ENCODE results near the gene AFAP1.

AFAP1 gene

DNA sequence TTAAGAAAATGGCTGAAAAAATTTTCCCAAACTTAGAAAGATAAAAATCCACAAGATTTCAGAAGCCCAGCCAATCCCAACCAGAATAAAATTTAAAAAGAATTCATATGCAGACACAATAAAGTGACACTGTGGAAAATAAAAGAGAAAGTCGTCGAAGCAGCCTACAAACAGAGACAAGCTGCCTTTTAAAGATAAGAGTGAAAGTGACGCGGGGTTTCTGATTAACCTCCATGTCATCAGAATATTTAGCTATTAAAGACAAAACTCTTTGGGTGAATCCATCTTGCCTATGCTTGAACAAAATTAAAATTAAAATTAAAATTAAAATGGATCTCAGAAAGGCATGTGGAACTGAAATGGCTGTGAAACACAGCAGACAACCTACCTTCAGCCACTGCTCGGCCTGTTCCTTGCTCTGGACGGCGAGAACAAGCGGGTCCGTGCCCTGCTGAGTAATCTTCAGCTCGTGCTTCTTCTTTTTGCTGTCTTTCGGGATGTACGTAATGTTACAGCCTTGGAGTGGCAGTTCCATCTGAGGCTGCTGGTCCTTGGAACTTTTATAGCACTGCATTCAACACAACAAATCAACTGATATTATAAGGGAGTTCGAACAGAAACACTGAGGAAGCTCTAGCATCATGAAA lies 101.4 kb downstream of the AFAP1 start:
- DNase-seq = no peak

DNA sequence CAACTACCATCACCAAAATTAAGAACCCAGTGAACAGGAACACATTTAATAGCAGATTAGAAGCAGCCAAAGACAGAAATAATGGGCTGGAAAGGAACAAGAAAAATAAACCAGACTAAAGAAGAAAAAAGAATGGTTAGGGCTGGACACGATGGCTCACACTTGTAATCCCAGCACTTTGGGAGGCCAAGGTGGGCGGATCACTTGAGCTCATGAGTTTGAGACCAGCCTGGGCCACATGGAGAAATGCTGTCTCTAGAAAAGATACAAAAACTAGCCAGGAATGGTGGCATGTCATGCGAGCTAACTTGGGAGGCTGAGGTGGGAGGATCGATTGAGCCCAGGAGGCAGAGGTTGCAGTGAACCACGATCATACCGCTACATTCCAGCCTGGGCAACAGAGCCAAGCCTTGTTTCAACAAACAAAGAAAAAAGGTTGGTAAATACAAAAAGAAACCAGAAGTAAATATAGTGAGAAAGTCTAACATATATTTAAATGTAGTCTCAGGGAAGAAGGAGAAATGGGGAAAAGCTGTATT lies 102.0 kb downstream of the AFAP1 start:
- no peak for DNase-seq

DNA sequence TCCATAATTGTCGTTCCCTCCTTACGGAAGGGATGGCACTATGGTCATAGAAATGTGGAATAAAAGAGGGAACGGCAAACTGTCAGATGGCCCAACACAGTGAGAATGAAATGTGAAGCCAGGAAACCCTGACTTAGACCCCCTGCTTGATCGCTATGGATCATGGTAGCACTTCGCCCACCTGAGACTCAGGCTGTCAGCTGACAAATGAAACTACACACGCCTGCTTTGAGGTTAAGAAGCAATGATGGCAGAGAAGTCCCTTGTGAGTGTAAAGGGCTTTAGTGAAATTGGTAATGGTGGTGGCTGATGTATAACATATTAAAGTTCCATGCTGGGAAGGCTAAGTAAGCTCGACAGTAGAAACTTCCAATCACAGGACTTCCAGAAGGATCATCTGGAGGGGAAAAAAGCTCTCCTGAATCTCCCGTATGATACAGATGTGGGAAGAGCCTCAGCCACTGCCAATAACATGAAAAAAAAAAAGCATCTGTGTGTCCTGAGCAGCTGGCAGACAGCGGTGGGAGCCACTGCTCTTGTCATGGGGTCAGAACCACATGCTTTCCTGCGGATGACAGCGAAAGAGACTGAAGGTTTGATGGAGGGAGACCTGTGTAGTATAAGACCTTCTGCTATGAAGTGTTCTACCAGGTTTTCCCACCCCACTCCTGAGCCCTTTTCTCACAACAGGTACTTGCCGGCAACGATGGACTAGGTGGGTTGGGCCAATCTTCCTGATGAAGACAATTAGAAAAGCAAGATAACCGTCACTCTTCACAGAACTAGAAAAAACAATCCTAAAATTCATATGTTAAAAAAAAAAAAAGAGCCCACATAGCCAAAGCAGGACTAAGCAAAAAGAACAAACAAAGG lies 107.6 kb downstream of the AFAP1 start:
- no peak for DNase-seq

DNA sequence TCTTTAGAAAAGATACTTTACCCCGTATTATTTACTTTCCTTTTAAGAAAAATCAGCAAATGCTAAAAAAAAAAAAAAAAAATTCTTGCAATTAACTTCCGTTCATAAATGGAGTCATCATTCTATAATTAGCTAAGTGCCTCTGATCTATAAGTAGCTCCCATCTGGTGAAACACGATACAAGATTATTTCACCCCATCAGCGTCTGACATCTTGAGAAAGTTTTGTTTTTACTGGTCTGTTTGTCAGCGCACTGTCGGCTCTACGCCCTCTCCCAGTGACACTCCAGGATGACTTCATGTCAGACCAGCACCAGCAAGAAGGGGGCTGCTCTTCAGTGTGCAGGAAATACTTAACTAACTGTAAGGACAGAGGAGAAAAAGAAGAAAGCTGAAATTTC lies 108.3 kb downstream of the AFAP1 start:
- DNase-seq = no peak

DNA sequence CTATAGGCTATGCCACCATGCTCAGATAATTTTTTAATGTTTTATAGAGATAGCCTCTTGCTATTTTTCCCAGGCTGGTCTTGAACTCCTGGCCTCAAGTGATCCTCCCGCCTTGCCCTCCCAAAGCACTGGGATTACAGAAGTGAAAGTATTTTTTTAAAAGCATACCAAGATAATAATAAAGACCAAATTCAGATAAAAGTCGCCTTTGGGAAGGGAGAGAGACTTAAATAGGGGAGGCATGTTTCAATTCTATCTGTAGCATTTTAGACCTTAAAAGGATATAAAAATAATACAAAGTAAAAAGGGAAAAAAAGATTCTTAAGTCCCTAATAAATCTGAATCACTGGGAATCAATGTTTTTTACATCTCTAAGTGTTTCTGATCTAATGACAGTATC lies 108.9 kb downstream of the AFAP1 start:
- DNase-seq = no peak

DNA sequence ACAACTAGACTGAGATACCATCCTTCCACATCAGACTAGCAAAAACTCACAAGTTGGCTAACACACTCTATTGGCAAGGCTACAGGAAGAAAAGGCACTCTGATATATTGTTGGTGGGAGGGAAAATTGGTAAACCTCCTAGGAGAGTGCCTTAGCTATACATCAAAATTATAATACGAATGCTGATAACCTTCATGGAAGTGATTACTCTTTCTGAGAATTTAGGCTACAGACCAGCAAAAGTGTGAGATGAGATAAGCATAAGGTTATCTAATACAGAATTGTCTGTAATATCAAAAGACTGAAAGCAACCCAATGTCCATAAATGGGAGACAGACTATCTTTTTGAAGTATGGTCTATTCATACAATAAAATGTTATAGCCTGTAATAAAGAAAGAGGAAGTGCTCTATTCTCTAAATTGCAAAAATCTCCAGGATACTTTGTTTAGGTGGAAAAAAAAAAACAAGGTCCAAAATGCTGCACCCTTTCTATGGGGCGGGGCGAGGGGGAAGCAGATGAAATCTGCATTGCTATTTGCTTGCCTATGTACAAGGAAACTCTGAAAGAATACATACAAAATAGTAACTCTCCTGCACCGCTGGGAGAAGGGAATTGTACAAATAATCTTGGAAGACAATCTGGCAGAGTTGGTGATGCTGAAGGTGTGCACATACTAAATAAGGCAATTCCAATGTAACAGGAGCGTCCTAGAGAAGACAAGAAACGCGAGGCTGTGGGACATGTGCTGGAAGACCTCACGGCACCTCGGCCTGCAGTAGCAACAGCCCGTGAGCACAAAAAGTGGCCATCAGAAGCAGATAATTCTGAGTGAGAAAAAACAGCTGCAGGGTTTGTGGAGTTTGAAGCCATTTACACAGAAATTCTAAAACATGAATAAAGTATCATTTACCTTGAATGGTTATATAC lies 109.7 kb downstream of the AFAP1 start:
- DNase-seq = no peak

DNA sequence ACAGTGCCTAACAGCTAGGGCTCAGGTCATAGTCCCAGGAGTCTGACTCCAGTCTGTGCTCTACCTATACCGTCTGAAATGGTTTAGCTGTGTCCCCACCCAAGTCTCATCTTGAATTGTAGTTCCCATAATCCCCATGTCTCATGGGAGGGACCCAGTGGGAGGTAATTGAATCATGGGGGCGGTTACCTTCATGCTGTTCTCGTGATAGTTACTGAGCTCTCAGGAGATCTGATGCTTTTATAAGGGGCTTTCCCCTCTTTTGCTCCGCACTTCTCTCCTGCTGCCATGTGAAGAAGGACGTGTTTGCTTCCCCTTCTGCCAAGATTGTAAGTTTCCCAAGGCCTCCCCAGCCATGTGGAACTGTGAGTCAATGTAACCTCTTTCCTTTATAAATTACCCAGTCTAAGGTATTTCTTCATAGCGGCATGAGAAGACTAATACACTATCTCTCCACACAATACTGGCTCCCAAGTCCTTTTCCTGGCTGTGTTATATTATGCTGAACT lies 110.8 kb downstream of the AFAP1 start:
- no peak for DNase-seq

DNA sequence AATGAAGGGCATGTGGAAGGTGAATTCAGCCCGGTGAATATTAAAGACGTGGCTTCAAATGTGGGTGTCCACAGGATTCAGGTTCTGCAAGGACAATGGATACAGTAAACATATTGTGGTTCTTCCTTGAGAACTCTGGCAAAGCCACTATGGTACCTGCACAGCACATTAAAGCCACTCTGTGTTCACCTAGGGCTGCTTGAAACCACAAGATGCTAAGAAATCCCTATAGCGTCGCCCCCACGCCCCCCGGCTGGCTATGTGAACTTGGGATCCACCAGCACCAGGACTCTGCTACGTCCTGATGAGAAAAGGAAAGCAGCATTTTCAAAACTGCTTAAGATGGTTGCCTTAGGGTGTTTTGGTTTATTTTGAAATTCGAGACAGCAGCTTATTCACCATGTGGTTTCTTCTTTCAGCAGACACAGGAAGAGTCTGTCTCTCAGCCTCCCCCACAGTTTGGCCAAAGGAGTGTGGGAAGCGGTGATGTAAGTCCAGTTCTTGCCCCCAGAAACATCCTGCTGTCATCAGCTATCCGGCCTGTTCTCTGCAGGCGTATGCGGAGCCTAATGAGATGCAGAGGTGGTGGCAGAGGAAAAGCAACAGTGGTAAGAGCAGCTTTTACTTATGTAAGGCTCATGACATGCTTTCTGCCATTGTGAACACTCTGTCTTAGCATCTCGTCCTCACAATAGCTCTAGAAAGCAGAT lies 111.5 kb downstream of the AFAP1 start:
- DNase-seq = no peak

DNA sequence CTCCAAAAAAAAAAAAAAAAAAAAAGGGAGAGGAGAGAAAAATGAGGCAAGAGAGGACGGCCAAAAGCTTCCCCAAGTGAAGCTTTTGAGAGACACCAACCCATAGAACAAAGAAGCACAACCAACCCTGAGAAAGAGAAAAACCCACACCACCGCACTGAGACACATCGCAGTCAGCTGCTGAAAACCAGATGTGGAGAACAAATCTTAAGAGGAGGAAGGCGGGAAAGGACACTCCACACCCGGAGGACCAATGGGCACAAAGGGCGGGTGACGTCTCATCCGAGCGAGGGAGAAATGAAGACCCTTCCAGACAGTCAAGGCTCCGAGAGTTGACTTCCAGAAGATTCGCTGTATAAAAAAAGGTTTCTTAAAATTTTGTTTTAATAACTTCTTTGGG lies 112.1 kb downstream of the AFAP1 start:
- DNase-seq = no peak

DNA sequence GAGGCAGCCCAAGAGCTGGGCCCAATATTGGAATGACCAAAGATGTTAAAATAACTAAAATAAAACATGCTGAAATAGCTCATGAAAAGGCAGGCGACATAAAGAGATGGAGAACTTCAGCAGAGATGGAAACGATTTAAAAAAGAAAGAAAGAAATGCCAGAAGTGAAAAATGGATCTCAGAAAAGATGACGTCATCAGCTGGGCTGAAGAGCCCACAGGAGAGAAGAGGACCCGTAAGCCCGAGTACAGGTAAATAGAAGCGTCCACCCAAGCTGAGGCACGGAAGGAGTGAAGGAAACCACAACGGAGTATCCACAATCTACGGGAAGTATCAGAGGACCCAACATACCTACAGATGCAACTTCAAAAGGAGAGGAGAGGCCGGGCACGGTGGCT lies 112.8 kb downstream of the AFAP1 start:
- DNase-seq = no peak

DNA sequence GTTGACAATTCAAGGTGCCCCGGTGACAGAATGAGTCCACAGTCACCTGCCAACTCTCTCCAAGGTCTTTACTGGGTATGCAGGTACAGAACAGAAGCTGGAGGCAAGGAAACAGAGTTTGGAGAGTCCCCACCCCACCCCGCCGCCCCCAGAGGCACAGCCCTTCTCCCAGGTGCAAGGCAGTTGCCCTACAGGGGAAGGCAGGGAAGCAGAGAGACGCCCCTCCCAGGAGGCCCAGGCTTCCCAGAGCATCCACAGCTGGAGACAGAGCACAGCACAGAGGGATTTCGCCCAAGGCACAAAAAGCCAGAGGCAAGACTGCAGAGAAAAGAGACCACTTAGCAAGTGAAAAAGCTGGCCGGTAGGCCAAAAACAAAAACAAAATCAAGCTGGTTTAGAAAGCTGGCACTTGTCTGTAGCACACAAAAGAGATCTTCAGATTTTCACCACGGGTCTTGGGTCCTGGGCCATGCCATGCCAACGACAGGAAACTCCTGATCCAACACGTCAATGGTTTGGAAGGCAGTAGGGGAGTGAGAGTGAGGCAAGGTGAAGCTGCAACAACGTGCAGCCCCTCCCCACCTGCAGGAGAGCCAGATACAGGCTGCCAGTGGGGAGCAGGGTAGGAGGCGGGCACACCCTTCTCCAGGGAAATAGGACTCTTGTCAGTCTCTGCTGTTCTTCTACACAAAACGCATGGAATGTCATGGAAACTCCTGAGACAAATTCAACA lies 113.3 kb downstream of the AFAP1 start:
- no peak for DNase-seq

DNA sequence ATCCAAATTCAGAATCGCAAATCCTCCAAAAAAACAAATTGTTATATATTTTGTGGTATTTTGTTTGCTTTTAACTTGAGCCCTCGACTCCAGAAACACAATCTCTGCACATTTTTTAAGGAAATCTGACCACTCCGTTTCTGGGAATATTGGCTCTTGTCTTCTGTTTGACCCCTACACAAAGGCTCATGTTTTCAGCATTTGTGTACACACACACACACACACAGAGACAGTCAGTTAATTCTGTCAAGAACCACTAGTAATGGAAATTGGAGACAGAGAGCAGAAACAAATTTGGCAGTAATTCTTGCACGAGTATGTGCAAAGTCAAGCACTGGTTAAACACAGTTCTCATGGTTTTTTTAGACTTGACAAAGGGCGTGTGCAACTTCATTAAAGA lies 115.4 kb downstream of the AFAP1 start:
- DNase-seq = no peak

DNA sequence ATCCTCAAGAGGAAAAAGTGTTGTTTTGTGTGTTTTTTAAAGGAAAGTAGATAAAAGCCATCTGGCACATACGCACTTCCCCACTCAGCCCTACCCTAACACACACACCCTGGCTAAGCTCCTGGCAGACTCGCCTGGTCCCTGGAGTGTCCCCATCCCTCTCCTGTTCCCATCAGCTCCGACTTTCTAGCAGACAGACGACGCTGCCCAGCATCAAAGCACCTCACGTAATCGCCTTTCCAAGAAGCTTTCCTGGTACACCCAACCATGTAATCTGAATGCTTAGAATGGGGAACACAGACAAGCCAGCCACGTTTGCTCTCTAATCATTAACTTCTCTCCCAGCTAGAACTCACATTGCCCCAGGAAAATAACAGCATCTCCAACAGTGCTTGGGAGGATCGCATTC lies 116.2 kb downstream of the AFAP1 start:
- no peak for DNase-seq

DNA sequence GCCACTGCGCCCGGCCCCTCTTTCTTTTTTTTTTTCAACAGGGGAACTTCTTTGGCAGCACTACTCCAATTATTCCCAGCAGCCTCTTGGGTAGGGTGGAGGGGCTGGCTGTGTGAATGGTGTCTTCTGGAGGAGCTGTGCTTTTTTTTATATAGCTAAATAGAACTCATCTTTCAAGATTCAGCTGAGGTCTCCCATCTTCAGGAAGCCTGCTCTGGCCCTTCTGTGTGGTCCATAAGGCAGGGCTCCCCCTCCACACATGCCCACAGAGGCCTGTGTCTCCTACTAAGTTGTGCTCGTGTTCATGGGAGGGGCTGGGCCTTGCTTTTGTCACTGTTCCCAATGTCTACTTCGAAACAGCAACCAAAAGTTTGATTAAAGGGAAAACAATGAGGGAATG lies 116.8 kb downstream of the AFAP1 start:
- no peak for DNase-seq

DNA sequence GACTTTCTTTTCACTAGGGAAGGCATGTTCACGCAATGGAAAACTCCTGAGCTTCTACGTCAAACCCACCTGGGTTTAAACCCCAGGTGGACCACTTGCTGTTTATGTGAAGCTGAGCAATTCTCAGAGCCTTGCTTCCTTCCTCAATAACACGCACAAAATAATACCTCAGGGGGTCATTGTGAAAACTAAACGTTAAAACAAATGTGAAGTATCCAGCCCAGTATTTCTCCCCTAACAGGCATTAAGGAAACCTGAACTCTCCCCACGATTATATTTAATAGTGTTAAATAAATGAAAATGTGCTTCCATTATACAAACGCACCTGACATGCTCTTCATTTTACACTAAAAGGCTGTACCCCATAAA lies 117.5 kb downstream of the AFAP1 start:
- no peak for DNase-seq

DNA sequence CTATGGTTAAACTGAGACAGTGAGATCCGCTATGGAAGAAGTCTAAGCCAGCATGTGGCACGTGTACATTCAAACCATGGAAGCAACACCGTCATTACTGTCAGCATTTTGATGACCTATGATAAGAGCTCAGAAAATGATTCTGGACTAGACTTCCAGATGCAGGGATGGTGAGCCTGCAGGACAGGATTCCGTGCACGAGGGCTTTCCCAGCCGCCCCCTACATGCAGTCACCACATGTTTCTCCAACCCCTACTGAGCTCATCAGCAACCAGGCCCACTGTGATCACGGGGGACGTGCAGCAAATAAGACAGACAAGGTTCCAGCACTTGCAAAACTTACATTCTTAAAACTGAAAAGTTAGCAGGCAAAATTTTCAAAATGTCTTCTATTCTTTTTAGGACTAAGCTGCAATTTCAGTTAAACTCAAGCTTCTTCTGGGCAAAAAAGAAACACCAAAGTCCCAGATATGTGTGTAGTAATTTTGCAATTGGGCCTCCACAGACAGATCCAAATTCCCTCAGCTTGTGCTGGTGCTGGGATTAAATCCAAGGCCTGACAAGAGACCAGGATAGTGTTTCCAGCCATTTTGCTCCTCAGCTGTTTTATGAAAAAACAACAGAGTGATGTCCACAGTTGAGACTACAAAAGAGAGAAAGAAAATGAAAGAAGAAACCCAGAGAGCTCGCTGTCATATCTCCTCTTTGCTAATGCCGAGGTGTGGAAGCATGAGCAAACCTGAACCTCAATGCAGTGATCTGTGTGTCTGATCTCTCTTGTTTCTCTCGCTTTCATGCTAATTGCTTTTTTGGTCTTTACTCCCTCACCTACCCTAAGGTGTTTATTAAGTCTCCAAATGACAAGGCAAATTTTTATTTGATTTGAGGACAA lies 118.2 kb downstream of the AFAP1 start:
- DNase-seq = no peak

DNA sequence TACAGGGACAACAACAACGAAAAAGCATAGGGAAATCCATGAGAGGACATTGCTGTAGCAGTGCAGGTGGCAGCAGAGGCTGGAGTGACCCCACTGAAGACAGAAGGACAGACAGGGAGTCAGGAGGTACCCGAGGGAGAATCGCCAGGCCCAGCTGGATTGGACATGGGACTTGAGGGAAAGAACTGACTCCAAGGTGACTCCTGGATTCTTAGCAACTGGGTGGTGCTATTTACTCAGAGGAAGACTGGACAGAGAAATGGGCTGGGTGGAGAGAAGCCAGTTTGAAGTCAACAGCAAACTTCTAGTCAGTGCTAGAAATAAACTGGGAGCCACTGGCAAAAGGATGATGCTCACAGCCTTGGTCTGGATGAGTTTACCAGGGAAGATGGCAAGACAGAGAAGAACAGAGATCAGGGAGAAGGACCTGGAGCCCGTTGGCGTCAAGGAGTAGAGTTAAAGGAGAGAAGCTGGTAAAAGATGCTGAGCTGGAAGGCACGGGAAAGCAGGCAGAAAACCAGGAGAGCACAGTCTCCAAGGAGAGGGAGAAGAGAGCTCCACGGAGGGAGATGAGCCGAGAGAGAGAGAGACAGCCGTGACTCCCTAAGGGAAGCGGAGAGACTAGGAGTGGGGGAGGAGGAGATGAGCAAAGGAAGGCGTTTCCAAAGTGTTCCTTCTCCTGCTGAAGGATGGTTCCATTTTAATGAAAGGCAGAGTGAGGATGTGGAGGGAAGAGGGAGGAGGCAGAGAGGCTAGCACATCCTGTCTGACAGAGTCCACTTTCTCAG lies 119.4 kb downstream of the AFAP1 start:
- DNase-seq = no peak

DNA sequence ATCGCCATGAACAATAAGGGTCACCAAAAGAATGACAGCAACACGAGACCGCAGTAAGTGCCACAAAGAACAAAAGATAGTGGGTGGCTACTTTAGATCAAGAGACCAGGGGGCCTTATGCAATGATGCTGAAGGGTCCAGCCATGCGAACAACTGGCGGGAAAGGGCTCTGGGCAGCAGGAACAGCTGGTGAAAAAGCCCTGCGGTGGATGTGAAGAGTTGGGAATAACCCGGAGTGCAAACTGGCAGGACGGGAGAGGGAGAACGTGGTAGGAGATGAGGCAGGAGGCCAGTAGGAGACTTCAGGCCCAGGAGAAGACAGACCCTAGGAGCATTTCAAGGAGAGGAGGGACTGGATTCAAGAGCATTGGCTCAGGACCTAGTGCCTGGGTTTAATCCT lies 120.2 kb downstream of the AFAP1 start:
- DNase-seq = no peak

DNA sequence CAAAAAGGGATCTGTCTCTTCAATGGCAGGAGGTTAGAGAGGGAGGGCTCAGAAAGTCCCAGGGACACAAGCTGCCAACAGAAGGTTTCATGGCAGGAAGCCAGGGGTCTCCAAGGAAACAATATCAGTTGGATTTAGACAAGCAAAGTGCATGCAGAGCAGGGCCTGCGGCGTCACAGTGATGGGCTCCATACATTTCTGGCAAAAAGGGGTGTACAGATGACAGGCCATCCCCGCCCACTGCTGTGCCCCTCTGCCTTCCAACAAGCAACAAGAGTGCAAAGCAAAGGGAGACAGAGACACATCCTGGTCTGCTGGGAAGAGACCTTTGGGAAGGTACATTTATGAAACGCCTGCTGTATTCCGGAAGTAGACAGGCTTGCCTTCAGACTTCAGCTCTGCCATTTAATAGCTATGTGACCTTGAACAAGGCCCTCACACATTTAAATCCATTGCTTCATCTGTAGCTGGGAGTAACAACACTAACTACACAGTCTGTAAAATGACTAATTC lies 121.2 kb downstream of the AFAP1 start:
- DNase-seq = no peak
